NCI-H510A (cell line): ENCODE results near the gene EPHA2.

Experiments used
- DNase-seq: peaks from one replicate; lab custom pipeline; 2025; lab: John Stamatoyannopoulos, UW

The EPHA2 gene

DNA sequence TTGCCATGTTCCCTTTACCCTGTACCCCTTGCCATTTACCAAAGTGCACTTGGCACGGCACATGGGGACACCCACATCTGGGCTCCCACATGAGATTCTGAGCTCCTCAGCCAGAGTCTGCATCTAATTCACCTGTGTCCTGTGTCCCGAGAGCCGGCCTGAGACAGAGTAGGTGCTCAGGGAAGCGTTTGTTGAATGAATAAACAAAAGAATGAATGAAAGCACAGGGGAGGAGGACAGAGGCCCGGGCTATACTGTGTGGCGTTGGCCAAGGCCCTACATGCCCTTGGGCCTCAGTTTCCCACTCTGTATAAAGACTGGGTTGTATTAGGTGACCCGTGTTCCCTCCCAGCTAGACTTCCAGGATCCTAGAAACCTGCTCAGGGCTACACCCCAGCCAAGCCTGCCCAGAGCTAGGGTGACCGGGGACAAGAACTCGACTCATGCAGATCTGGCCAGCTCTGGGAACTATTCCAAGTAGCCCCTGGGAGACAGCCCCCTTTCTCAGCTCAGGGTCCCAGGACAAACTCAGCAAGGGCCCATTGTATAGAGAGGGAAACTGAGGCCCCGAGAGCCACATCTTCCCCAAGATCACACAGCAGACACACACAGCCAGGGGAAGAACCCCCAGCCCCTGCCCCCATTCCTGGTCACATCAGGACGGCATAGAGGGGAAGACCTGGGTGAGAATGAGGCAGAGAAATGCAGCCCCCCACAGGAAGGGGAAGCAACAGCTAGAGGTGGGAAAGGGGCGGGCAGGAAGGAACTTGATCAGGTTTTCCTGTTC, 6.0 kb downstream of the EPHA2 start:
- DNase-seq = no peak

DNA sequence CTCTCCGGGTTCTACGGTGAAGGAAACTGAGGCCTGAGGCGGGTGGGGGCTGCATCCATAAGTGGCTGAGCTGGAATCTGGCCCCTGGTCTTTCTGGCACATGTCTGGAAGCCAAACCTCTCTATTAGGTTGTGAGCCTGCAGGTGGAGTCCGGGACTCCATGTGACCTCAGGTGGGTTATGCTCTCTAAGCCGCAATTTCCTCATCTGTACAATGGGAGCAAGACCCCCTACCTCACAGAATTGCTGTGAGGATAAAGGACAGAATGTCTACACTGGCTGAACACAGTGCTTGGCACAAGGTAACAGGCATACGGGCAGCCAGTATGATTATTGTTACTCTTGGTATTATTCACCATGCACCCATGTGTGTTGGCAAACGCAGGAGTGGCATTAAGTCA, 6.7 kb downstream of the EPHA2 start:
- no peak for DNase-seq

DNA sequence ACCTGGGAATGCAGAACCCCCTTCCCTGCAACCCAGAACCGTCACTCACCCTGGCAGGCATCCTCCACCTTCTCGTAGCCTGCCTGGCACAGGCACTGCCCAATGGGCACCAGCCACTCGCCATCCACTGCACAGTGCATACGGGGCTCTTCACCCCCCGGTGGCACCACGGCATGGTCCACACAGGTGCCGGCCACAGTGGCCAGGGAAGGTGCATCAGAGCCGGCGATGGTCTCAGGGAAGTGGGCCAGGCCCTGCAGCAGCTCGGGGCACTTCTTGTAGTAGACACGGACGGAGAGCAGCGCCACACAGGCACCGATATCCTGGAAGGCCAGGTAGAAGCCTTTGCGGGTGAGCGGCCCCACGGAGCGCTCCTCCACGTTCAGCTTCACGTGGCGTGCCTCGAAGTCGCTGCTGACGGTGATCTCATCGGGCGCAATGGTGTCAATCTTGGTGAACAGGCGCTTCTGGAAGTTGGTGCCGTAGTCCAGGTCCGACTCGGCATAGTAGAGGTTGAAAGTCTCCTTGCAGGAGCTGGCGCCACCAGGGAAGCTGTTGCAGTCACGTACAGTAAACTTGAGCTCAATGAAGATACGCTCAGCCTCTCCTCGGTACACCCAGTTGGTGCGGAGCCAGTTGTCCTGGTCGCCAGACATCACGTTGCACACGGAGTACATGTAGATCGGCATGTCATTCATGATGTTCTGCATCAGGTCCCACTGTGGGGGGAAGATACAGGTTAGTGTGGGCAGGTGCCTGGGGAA, 7.4 kb downstream of the EPHA2 start:
- DNase-seq = no peak

DNA sequence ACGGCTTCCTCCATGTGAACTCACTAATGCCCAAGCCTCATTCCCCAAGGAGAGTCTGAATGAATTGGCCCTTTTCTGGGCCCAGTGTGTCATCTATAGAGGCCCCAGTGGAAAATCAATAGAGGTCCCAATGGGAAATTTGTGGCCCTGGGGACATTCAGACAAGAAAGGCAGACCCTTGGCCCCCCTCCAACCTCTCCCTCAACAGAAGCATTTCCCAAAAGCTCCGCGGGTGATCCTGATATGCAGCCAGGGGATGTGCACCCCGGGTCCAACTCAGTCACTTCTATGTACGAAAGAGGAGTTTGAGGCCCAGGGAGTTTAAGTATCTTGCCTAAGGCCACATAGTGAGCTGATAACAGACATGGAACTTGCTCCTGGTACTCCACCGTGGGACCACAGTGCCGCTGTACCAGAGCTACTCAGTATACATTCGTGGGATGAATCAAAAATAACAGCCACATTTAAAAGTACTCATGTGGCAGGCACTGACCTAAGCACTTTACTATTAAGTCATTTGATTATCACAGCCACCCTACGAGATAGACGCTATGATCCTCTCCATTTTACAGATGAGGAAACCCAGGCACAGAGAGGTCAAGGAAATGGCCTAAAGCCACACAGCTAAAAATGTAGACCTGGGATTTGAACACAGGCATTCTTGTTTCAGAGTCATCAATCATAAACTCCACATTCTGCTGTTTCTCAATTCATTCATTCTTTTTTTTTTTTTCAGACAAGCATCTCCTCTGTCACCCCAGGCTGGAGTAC, 8.5 kb downstream of the EPHA2 start:
- no peak for DNase-seq

DNA sequence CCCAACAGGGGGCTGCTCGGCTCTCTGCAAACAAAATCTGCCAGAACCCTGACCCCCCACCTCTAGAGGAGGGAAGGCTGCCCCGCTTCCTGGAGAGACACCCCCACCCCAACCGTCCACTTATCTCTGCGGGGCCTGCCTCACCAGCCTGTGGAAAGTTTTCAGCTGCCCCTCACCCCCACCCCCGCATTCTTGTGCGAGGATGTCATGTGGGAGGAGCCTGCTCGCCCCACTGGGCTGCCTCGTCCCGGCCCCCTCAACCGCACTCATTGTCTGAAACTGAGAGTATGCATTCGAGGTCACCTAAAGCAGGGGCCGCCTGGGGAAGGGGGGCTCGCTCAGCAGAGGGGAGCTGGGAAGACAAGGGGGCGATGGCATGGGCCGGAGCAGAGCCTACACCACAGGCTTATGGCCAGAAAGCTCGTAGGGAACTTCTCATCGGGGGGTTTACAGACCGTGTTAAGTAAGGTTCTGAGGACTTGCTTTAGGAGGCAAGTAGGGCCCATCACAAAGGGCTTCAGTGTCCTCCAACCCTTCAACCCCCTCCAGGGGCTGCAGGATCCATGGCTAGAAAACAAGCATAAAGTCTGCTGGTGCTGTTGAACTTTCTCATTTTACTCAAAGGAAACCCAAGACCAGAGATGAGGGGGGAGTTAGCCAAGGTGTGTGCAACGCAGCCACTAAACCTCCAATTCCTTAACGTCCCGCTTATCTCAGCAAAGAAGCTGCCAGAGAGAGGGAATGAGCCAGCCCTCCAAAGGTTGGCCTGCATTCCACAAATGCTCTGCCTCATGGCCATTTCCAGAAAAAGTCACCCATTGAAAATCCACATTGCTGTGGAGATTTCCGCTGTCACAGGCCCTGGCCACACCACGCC, 9.4 kb downstream of the EPHA2 start:
- DNase-seq = no peak

DNA sequence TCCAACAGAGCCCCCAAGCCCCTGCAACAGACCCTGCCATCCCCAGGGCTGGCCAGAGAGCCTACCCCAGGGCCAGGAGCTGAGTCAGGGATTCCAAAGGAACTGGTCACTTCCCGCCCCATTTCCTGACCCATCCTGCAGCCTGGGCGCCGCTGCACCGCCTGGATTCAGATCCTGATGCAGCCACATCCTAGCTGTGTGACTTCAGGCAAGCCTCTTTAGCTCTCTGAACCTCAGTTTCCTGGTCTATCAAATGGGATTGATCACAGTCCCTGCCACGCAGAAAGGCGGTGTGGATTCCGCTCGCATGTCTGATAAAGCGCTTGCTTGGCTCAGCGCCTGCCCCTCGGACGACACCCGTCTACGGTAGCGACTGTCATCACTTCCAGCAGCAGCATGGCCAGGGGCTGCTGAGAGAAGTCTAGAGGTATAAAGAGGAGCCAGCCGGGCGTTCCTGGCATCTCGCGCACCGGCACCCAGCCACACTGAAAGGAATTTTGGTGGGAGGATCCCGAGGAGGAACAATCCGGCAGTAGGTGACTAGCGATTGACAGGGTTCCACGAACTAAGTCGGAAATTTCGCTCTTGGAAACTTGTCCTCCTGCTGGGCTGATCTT, 10.1 kb downstream of the EPHA2 start:
- no peak for DNase-seq

DNA sequence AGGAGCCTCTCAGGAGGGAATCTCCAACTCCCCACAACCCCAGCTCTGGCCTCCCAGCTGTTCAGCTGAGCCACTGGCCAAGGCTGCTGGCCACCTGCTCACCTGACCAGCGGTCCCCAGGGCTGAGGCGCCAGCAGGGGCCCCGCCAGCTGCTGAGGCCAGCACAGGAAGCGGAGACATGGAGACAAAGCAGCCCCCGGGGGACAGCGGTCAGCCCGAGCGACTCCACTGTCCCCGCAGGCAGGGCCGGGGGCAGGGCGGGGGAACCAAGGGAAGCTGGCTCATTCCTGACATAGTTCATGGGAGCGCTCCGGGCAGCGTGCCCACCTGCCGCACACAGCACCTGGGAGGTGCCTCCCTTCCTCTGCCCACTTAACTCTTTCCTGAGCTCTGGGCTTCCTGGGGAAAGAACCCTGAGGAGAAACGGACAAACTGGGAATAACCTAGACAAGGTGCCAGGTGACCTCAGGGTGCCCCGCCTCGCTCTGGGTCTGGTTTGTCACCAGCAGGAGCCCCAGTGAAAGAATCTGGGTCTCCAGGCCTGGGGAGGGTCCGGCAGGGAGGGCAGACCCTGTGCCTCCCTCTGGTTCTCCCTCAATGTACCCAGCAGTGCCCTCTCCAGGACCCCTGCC, 10.7 kb downstream of the EPHA2 start:
- DNase-seq = no peak

DNA sequence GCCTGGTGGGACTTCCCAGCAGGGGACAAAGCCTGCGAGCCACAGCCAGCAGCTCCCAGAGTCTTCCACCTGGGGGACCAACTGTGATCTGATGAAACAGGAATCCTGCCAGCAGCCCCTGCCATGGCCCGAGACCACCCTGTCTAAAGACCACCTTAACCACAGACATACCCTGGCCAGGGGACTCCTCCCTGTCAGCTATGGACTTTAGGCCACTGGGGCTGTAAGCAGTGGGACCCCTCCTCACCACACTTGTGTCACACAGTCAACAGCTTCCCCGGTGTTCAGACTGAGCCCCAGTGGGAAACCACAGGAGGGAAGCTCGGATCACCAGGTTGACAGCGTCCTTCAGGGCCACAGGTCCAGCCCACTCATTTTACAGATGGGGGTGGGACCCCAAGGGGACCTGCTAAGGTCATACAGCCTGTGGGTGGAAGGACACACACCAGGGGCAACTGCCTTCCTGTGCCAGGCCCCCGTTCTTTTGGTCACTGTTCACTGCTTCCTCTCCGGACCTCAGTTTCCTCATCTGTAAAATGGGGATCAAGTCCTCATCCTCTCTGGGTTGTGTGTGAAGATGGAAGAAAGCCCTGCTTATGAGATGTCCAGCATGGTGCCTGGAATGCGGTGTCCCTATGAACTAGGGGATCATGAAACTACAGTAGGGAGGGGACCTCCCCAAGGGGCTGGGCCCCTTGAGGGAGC, 11.4 kb downstream of the EPHA2 start:
- no peak for DNase-seq

DNA sequence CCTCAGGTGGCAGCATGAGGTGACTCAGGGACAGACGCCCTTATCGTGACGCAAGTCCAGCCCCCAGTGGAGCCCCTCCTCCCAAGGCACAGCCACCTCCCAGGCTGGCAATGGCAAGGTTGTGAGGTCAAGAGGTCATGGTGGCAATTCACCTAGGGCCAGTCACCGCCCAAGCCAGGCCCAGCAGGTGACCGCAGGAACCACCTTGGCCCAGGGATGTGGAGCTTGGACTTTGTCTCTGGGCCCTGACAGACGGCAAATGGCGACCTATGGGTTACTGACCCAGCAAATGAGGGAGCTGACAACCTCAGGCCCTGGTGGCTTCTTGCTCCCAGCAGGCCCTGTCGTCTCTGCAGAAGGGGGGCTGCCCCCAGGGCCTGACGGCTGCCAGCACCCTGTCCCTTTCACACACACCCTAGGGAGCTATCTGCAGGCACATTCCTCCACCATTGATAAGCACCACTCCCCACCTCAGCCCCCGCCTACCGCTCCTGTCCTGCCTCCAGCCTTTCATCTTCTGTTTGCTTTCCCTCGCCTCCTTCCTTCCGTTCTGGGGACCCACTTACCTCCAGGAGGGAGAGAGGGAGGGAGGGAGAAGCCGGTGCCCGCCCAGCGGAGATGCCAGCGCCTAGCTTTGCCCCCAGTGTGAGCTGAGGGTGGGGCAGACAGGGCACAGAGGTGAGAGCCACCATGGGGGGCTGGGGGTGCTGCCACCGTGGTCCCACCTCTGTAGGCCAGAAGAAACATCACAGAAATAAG, 12.1 kb downstream of the EPHA2 start:
- DNase-seq = peak; percentile 48

DNA sequence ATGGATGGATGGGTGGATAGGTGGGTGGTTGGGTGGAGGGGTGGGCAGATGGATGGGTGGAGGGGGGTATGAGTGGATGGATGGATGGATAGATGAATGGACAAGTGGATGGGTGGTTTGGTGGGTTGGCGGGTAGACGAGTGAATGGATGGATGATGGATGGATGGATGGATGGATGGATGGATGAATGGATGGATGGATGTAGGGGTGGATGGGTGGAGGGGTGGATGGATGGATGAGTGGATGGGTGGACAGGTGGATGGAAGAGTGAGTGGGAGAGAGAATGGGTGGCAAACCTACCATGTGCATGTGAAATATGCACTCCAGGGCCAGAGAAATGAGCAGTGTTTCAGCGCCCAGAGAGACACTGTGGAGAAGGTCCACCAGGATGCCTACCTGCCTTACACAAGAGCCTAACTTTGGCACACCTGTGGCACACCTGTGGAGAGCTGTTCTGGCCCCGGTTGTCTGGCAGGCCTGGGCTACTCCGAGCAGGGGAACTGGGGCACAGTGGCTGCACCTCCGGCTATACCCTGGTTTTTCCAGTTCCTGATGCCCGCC, 12.8 kb downstream of the EPHA2 start:
- DNase-seq = no peak

DNA sequence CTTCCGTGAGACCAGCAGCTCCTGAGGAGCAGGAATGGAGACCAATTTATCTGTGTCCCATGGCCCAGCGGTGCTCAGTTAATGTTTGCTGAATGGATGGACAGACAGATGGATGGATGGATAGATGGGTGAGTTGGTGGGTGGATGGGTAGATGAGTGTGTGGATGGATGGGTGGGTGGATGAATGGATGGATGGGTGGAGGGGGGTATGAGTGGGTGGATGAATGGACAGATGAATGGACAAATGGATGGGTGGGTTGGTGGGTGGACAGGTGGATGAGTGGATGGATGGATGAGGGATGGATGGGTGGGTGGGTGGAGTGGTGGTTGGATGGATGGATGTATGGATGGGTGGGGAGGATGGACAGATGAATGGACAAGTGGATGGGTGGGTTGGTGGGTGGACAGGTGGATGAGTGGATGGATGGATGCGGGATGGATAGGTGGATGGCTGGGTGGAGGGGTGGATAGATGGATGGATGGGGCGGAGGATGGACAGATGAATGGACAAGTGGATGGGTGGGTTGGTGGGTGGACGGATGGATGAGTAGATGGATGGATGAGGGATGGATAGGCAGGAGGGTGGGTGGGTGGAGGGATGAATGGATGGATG, 13.4 kb downstream of the EPHA2 start:
- no peak for DNase-seq

DNA sequence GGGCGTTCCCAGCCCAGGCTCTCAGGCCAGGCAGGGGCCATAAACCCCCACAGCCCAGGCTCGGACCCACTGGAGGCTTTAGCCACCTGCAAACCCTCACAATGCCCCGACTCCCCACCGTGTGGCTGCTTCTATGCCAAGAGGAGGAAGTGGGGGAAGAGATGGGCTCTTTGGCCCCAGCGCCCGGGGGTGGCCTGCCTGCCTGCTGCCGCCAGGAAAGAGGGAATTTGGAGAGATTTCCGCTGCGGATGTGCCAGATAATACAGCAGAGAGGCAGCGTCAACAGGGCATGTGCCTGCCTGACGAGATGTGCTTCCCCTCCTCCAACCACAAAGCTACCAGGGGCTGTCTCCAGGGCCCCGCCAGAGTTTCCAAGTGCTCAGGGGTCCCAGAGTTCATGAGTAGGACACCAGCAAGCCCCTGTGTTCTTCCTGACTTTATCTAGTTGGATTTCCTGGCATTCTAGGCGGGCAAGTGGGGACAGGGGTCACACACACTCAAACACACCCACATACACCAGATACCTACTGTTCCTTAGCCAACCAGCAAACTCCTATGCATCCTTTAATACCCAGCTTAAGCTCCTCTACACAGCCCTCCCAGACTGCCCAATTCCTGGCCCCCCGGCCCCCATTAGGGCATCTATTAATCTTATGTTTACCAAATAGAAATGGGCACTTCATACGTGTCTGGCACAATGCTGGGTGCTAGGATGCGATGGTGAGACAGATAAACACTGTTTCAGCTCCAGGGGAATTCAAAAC, 14.1 kb downstream of the EPHA2 start:
- no peak for DNase-seq

DNA sequence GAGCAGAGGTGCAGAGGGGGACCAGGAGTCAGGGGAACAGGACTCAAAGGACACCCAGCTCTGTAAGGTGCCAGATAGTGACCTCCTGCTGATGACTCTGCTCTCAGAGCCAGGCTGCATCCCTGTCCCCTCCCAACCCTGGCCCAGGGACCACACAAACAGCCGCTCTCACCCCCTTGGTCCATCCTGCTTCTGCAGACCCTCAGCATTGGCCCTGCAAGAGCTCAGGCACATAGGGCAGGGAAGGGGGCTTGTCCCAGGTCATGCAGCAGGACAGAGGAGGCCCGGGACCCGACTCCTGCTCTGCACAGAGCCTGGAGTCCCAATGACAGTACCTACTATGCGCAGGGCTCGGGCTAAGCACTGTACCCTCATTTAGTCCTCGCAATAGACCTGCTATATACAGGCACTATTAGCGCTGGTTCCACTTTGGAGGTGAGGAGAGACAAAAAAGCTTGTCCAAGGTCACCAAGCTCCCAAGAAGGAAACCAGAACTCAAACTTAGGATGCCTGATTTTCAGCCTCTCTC, 15.7 kb downstream of the EPHA2 start:
- DNase-seq = no peak

DNA sequence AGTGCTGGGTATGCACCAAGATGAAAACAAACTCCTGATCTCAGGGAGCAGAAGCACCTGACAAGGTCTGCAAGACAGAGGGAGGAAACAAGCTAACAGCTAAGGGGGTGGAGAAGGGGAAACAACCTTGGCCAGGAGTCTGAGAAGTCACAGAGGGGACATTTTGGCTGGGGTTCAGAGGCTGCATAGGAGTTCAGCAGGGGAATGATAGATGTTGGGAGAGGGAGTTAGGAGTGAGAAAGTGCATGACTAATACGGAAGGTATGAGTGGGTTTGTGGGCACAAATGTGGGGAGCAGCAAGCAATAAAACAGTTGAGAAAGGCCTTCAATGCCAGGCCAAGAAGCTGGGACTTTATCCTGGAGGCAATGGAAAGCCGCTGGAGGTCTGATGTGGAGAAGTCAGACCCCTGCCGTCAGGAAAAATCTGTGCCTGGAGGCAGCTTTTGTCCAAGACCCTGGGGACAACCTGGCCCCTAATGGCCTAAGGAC, 16.4 kb downstream of the EPHA2 start:
- no peak for DNase-seq

DNA sequence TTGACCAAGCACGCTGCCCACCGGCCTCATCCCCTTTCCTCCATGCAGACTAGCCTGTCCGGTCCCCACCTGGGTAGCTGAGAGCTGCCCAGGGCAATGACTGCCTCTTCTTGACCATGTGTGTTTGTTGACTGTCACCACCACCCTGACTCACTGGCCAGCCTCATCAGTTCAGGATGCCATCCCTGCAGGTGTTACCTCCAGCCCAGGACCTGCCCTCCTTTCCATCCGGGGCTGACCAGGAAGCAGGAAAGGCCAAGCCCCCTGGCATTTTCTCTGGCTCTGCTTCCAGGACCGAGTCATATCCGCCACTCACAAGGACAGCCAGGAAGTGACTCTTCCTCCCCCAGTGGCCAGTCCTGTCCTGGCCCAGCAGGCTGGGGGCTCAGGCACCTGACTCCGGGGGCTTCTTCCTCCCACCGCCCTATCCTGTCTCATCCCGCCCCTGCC, 17.1 kb downstream of the EPHA2 start:
- no peak for DNase-seq

DNA sequence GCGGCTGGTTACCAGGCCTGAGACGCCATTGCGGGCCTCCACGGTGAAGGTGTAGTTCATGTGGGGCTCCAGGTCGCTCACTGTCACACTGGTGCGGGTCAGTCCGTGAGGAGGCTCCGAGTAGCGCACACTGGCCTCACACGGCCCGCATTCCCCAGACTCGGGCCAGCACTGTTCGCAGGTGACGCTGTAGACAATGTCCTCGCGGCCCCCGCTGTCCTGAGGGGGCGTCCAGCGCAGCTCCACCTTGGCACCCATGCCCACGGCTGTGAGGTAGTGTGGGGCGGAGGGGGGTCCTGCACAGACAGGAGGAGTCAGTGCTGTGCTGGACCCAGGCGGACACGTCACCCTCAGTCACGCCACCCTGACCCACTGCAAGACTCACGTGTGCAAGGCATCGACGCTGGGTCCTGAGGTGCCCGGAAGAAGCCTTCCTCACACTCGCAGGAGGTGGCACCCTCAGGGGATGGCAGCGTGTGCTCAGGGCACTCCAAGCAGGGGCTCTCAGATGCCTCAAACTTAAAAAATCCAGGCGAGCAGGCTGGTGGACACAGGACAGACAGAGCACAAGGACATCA, 17.9 kb downstream of the EPHA2 start:
- DNase-seq = no peak

DNA sequence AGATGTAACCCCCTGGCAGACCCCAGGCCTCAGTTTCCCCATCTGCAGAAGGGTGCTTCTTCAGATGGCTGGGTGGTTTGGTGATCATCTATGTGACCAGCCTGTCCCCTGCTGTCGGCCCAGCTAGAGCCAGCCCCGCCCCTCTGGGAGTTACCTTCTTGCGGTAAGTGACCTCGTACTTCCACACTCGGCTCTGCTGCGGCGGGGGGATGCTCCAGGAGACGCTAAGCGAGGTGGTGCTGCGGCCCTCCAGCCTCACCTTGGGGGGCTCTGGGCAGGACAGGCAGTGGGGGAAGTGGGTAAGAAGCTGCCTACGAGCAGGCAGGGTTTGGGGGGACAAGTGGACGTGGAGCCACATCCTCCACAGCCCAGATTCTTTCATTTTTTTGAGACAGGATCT, 20.4 kb downstream of the EPHA2 start:
- DNase-seq = no peak
